ENCODE results near the gene ACADS.

ACADS gene, protein sequence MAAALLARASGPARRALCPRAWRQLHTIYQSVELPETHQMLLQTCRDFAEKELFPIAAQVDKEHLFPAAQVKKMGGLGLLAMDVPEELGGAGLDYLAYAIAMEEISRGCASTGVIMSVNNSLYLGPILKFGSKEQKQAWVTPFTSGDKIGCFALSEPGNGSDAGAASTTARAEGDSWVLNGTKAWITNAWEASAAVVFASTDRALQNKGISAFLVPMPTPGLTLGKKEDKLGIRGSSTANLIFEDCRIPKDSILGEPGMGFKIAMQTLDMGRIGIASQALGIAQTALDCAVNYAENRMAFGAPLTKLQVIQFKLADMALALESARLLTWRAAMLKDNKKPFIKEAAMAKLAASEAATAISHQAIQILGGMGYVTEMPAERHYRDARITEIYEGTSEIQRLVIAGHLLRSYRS

DNA sequence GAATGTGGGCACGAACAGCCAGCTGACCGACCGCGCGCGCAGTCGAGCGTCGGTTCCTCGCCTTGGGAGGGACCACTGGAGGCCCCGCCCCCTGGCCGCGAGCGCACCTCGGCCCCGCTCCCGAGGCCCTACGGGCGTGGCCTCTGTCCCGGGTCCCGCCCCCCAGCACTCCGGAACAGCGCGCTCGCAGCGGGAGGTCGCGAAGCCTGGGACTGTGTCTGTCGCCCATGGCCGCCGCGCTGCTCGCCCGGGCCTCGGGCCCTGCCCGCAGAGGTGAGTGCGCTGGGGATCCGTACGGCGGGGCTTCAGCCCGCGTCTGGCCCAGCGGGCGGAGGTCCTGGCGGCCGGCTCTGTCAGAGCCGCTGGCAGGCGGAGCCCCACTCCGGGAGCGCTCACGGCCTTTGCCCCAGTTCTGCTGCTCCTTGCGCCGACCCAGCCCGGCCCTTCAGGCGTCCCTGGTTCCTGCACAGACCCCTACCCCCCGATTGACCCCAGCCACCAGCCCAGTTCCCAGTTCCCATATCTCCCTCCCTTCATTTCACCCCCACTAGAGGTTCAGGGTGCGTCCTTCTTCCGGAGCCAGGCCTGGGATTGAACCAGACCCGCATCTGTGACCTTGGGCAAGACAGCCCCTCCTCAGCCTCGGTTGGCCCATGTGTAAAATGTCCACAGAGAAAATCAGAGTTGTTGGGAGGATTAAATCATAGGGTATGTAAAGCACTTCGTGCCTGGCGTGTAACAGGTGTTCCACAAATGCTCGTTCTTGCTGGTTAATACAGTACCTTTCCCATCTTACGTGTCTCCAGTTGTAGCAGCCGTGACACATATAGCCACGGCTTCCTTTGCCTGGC, at the start of gene ACADS:
ACADS (plus strand) TSS at position 168 of the 851 bp plus-strand sequence; CDS start at position 228, 60 bp downstream.
- peak; percentile 86 to 88 for DNase-seq

DNA sequence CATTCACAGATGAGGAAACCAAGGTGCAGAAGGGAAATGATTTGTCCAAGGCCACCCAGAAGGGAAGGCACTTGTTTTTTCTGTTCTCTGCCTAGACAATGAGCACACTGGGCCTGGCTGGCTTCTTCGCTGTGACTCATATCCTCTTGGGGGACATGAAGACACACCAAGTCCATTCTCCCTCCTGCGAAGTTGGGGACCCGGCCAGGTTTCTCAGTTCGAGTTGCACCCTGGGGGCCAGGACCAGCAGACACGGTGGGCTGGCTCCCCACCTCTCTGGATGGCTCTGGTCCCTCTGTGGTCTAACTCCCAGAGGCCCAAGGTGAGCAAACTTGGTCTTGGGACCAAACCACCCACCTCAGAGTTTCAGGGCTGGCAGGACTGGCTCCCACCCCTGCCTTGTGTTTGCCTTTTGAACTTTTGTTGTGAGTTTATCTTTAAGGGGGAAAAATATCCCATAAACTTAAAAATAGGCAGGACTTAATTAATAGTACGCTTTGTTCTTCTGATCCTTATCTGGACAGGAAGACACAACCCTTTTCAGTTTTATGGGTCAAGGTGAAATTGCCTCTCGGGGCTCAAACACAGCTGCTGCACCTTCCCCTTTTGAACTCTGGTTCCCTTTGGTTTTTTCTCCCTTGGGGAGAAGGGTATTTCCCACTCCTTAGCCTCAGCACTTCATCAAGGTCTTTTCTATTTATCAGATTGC, 47.7 kb upstream of the ACADS start:
- DNase-seq, result no peak

DNA sequence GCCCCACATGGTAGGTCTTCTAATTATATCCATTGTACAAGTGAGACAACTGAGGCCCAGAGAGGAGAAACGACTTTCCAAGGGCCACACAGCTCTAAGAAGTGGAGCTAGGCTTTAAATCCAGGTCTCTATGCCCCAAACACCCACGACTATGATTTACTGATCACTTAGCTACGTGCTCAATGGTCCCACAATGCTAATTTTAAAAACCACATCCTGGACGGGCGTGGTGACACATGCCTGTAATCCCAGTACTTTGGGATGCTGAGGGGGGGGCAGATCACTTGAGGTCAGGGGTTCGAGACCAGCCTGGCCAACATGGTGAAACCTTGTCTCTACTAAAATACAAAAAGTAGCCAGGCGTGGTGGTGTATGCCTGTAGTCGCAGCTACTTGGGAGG, 47.1 kb upstream of the ACADS start:
- no peak for DNase-seq

DNA sequence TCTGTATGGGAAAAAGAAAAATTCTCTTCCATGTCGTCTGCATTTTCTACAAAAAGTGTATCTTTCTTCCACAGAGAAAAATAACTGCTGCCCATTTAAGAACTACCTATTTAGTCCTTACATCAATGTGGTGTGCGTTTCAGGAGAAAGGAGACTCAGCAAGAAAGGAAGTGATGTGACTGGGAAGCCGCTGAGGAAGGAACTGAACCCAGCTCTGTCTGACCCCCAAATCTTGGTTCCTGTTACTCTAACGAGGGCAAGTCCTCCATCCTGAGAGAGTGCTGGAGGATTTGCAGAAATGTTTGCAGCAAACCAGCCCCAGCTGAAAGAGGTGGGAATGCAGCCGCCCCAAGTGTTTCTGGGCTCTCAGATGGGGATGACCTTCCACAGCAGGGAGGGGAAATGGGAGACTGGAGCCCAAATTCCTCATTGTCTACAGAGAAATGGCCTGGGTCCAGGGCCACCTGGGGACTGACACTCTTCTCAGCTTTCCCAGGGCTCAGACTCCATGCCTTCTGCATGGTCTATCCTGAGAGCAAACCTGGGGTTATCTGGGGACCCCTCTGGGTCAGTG, 45.4 kb upstream of the ACADS start:
- DNase-seq, result no peak

DNA sequence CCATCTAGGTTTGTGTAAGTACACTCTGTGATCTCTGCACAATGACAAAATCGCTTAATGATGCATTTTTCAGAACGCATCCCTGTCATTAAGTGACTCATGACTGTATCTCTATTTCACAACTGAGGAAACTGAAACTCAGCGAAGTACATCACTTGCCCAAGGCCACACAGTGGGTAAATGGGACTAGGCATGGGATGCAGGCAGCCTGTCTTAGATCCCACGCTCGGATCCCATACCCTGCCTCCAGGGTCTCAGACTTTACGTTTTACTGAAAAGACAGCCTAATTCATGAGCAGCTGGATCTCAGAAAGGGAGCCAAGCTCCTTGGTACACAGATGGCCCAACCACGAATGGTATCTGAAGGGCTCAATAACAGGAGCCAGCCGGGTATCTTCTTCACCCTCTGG, 41.1 kb upstream of the ACADS start:
- DNase-seq, result no peak

DNA sequence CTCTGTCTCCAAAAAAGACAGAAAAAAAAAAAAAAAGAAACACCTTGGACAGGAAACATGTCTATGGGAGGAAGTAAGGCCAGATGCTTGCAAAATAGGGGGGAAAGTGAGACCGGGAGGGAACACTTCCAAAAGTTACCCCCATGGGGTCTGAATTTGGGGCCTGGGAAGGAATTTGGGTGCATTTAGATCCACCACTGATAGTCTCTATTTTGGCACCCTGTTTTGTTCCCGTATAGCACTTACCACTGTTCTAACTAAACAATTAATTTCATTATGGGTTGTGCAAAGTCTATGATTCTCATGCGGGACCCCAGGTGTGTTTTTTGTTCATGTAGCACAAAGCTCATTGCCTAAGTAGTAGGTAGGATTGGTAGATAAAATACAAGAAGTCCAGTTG, 40.1 kb upstream of the ACADS start:
- DNase-seq, result no peak

DNA sequence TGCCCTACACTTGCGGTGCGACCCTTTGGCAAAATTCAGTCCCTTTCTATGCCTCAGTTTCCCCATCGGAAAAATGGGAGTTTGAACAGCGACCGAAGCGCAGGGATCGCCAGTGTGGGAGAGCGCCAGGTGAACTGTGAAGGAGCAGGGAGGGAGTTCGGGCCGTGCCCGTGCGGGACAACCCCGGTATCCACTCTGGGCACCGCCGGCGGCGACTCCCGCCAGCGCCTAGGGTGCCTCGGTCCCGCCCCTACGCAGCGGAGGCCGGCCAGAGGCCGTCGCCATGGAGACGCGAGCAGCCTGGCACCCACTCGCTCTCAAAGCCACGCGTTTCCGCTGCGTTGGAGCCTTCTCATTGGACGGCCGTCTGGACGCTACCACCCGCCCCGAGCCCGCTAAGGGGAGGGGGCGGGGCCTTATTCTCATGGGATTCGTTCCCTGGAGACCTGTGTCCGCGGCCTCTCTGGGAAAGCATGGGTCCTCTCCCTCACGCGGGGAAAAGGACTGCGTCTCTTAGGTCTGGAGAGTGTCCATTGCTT, 39.4 kb upstream of the ACADS start:
- peak; percentile 98 to 99 for DNase-seq

DNA sequence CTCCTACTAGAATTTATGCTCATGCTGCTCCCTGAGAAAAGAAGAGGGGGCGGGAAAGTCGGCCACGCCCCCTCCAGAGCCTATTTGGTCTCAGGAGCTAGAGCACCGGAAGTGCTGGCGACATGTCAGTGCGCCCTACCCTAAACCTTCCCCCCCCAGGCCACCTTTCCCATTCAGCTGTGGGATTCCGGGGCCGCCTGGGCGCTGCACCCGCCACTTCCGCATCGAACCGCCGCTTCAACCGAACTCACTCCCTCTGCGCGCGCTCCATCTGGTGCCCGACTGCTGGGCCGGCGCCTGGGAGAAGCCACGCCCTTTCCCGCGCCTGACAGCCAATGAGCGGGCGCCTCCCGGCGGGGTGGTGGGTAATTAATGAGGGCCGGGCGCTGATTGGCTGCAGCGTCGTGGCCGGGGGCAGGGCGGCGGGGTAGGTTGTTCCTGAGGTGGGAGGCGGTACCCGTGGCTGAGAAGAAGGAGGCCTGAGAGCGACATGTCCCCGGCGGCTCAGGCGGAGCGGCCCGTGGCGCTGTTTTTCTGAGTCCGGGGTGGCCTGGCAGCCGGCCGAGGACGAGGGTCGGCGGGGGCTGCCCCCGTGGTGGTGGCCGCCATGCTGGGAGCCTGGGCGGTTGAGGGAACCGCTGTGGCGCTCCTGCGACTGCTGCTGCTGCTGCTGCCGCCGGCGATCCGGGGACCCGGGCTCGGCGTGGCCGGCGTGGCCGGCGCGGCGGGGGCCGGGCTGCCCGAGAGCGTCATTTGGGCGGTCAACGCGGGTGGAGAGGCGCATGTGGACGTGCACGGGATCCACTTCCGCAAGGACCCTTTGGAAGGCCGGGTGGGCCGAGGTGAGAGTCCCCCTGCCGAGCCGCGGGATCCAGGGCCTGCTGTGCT, 38.7 kb upstream of the ACADS start, which contains the start of gene MLEC:
MLEC (plus strand) TSS at position 460 of the 888 bp plus-strand sequence; CDS start at position 608, 148 bp downstream.
- DNase-seq, result peak; percentile 97 to 98

DNA sequence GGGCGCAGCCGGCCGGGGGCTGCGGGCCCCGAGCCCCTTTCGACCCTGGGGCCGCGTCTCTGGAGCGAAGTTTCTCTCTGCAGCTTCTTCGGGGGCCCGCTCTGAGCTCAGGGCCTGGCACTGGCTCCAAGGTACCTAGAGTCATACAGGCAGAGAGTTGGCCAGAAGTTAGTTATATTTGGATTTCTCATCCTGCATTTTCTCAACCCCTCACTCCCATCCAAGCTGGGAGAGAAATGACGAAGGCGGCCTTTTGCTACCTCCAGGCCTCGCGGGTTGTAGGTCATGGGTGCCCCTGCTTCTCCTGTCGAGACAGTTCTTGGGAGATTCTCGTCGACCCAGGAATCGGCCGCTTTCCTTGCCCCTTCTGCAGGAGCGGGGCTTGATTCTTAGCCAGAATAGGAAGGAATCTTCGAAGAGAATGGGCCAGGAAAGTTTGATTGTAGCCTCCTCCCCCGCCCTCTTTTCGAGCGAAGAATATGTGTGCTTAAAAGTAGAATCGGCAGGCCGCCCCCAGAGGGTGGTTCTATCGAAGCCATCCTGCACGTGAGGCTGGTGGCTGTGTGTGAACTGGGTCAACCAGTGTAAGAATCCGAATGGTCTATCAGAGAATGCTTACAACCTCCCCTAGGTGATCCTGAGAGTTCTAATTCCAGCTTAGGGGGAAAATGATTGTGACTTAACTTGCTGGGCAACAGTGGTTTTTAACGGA, 37.9 kb upstream of the ACADS start:
- DNase-seq, result no peak

DNA sequence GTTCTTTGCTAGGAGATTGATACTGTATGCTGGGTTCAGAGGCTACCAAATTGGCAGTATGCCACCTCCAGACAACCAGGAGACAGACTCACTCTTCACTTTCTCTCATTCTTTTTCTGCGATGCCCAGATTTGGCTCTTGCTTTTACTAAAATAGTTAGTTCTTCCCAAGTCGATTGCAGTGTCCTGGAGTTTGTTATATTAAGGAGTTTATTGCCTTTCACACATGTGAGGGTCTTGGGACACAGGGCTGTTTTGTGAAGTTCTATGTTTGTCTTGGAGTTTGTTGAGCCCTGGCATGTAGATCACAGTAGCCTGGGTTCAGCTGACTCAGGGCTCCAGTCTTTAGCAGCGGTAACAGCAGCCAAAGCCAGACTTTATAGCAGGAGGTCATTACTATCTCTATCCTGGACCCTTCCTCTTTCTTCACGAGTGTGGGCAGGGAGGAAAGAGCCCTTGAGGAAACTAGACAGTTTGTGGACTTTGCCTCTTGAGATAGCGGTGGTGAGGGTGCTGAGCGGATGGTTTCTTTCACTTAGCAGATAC, 37.0 kb upstream of the ACADS start:
- no peak for DNase-seq

DNA sequence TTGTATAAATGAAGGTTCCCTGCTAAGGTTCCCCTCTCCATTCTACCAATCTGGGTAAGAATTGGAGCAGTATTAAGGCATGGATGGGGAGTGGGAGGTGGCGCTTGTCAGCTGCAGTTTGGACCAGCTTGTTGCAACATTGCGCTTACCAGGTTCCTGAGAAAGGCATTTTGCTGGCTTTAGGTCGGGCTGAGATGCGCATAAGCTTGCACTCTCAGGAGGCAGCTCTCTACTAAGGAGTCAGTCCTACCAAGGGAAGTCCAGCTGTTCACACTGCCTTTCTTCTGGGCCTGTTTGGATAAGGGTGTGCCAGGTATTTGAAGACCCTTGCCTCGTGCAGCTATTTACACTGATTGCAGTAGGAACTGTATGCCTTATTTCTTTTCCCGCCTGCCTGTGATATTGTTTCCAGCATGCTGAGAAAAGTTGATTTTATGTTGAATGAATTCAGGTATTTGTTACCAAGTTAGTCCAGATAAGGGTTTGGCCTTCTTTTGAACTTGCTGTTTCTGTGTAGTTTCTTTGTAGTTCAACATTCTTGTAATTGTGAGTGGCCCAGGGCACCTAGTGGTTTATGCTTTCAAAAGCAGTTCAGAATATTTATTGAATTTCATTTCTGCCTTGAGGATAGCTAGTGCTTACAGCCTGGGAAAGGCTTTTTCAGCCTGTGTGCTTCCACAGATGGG, 36.1 kb upstream of the ACADS start:
- no peak for DNase-seq

DNA sequence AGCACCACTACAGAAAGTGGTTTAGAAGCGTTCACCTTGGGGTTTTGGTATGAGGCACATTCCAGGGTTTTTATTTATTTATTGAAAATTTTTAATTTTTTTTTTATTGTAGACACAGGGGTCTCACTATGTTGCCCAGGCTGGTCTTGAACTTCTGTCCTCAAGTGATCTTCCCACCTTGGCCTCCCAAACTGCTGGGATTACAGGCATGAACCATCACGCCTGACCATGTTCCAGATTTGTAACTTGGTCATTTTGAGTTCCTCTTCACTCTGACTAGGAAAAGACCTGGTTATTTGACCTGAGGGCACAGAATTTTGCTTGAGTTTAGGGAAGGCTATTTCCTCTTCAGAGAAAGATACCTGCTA, 35.6 kb upstream of the ACADS start:
- DNase-seq, result no peak

DNA sequence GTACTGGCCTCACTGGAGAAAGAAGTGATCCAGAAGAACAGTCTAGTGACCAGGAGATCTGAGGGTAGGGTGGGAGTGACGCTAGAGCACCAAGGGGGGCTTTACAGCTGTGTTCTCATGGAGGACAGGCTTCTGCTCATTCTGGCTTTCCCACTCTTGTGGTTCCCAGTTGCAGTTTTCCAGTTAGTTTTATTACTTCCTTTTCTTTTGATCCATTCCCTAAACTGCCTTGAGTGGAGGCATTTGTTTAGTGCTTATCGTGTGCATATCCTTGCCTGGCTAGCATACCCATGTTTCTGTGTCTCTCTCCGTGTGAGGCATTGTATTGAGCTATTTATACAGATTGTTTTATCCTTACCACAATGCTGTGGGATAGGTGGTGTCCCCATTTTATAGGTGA, 34.6 kb upstream of the ACADS start:
- no peak for DNase-seq

DNA sequence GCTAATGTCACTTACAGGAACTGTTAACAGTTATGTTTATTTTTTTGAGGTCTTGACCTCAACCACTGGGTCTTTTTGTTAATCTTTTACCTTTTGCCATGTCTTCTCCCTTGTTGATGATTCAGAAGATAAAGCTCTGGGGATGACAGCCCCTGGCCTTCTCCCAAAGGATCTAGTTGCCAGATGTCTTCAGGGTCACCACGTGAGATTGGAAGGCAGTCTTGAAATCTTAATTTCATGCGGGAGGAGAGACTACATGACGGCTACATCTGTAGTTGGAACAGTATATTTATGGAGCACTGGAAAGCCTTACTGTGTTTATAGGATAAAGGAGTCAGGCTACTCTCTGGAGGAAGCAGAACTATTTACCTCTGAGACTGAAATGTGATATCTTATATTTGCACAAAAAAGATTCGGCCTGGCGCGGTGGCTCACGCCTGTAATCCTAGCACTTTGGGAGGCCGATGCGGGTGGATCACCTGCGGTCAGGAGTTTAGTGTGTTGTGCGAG, 33.0 kb upstream of the ACADS start:
- DNase-seq, result no peak

DNA sequence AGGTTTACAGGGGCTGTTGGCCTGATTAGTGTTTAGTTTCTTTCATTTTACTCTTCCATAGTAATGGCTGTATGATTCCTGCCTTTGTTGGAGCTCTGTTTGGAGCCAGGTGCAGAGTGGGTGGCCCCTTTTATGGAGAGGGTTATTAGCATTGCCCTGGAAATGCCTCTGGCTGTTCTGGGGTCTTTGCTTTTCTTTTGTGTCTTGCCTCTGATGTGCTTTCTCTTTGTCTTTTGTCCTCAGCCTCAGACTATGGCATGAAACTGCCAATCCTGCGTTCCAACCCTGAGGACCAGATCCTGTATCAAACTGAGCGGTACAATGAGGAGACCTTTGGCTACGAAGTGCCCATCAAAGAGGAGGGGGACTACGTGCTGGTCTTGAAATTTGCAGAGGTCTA, 31.8 kb upstream of the ACADS start:
- no peak for DNase-seq

DNA sequence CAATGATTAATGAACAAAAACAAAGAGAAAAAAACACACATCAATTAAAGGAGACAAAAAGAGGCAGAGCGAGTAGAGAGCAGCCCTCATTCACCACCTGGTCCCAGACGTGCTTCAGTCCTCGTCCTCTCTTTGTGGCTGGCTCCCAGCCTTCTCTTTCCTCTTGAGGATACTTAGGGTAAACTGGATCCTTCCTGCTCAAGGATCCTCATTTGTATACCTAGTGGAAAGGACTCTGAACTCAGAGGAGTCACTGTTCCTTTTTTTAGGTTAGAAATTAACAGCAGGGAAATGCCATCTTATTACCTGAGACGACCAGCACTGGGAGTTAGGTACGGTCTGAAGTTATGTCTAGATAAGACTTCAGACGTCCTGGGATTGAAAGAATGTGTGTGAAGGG, 29.0 kb upstream of the ACADS start:
- no peak for DNase-seq

DNA sequence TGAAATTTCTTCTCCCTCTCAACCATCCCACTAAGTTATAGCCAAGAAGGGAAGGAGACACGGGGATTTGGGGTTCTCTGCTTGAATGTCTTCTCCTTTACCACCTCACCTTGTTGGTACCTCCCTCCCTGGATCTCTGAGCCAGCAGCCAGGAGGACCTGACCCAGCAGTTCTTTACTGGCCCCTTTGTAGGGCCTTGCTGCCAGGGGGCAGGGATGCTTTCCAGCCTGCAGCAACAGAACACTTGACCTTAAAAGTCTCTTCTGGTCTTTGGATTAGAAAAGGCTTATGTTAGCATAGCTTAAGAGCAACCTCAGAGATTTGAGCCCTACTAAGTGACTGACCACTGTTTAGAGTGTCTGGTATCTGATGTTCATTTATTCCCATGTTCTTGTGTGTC, 28.3 kb upstream of the ACADS start:
- DNase-seq, result no peak

DNA sequence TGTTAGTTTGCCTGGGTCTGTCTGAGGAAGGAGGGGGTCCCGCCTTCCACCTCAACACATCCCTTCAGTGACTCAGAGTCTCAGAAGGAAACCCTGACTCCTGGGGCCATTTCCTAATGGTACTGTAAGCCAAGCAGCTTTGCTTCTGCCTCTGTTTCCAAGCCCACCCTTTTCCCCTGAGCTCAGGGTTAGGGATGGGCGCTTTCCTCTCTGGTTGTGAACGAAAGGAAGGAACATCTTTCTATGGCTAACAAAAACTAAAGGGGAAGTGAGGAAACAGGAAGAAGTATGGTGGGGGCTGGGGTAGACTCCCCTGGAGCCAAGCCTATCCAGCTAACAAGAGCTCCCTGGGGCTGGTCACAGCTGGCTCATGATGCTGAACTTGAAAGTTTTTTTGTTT, 27.0 kb upstream of the ACADS start:
- no peak for DNase-seq

DNA sequence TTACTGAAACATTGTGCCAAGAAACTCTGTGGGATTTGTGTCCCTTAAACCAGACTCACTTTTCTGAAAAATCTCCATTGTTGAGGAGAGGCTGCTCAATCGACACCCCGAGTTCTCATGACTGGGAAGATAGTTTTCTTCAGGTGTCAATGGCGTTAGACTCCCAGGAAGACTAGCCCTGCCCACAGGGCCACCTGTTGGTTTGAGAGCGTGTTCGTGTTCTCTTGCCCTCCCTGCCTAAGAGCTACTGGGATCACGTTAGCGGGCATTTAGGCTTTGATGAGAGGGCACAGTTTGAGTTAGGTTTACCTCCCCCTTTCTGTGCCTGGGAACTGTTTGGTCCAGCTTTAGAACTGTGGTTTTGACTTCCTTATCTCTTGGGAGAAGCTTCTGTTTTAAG, 26.1 kb upstream of the ACADS start:
- DNase-seq, result no peak

DNA sequence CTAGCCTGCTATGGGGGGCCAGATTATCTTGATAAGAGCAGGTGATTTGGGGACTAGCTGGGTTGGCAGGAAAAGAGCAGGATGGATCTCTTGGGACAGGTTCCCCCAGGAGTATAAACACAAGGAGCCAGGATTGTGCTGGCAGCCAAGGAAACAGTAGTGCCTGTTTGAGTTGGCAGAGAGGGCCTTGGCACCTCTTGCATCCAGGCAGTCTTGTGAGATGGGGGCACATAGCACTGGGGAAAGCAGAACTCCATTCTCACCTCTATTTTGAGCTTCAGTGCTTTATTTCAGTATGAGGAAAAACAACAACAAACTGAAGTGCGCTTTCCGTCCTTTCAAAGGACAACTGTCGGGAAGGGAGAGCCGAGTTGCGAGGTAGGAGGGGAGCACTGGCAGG, 24.7 kb upstream of the ACADS start:
- DNase-seq, result no peak
